ENCODE data around the gene ATG4B. TPM values are rescaled to one million over a fixed set of nuclear protein-coding genes. Genes with fewer than 3 reads are reported as not detected.
A peak's percentile ranks its signal among the peaks of the same experiment; 100 is the strongest.

ATG4B gene
- total and polyA plus RNA-seq, 9 of the 15 experiments (the other 6 are each of a cell fraction or from before 2014, with no cell fraction given): 5.9 to 58.8 (median 35.6) TPM

- TF ChIP-seq MEF2D (tag; conservative IDR thresholded peaks at IDR 0.05; ENCODE audit: low read depth) (no peak), MCM5 (IDR thresholded peaks at IDR 0.05; ENCODE audit: low read depth) (no peak)
These were observed 1.1 kb upstream of the ATG4B start (continued) for GRCh38 chr2:241636182-241637017.

- peak; percentile 29 for ATAC-seq
- WGBS (ENCODE audit: insufficient coverage, low coverage, missing lambda C conversion rate): 3% methylated on average over 16 of the region's 67 CpGs
- peaks cover 85% of the 10 kb centered on the region for H3K79me2 ChIP-seq (ENCODE audit: control insufficient read depth, insufficient read depth, low read length)
- peak overlapping the region; percentile 97; the same call in 1 of the 2 replicates for H2AFZ ChIP-seq (ENCODE audit: low read depth, low read length)
- H3K4me2 ChIP-seq (ENCODE audit: insufficient read depth, low read length): peak overlapping the region; percentile 86
- peak overlapping the region; percentile 87 for H3K4me3 ChIP-seq
- H3K9me3 ChIP-seq (replicated peaks; ENCODE audit: control insufficient read depth, insufficient read depth, low read depth, low read length): no peaks in the 10 kb centered on the region; the same call in 1 of the 2 replicates
- intact Hi-C loops (cut with micrococcal nuclease): no loop called here
- H3K36me3 ChIP-seq (ENCODE audit: control insufficient read depth, insufficient read depth, low read length): peaks cover 37% of the 10 kb centered on the region; the same call in 2 of the 3 replicates
- peak overlapping the region; percentile 100 for H3K27ac ChIP-seq (ENCODE audit: extremely low read depth, low read depth, low read length)
- H3K9me1 ChIP-seq (ENCODE audit: control insufficient read depth, insufficient read depth, low read length): no peaks in the 10 kb centered on the region
- peak overlapping the region; percentile 96 to 100 for H3K9ac ChIP-seq (ENCODE audit: insufficient read depth in 1 of 2, low read depth in 2 of 2, low read length in 2 of 2)
- in situ Hi-C loops (cut with MboI): no loop called here
- BruUV-seq (replicated peaks): TSS peak; percentile 52
- no peak for FAIRE-seq
- no peaks in the 10 kb centered on the region for H3K27me3 ChIP-seq (ENCODE audit: control insufficient read depth in 2 of 2, insufficient read depth in 2 of 2, low read length in 2 of 2)
- no peaks in the 10 kb centered on the region for H4K20me1 ChIP-seq (replicated peaks; ENCODE audit: control insufficient read depth, insufficient read depth, low read length)
- DNase-seq (ENCODE audit: extremely low read depth in 1 of 4, low spot score in 3 of 4): peak; percentile 23 to 67 (median 52)
- H3K4me1 ChIP-seq (replicated peaks in 1 of 2; ENCODE audit: control insufficient read depth in 2 of 2, insufficient read depth in 2 of 2, low read length in 2 of 2): peaks cover 7 to 21% of the 10 kb centered on the region in 2 experiments; a peak in 3 of 5 replicates
- ChIA-PET CTCF (ENCODE audit: low intra/inter-chr PET ratio) (no interaction called here), POLR2A (interaction anchor here (0.7 to 2.1 kb wide), 7 partner anchors 9 to 71 kb away, joined by 3 to 14 read pairs (median 4); no protein-coding TSS in a partner anchor)
- TF ChIP-seq ZMIZ1 (IDR thresholded peaks at IDR 0.05; ENCODE audit: low read depth in 2 of 2, low read length in 2 of 2): no peak
- no peak for TF ChIP-seq NR2C2 (CRISPR knock-in tag; IDR thresholded peaks at IDR 0.05)
- TF ChIP-seq NR2C2 (tag; IDR thresholded peaks at IDR 0.05): peak; percentile 78
- TF ChIP-seq PHTF2 (CRISPR knock-in tag; IDR thresholded peaks at IDR 0.05): no peak
- no peak for TF ChIP-seq MEIS2 (IDR thresholded peaks at IDR 0.05; ENCODE audit: partially characterized antibody)
- 0 out of 4 replicates have a peak, but pooled peaks of 1 of the 2 experiments have one; percentile 13 for TF ChIP-seq NONO (IDR thresholded peaks at IDR 0.05; ENCODE audit: low read depth in 2 of 2, low read length in 1 of 2)
- no peak for TF ChIP-seq TEAD2 (tag; IDR thresholded peaks at IDR 0.05)
- TF ChIP-seq RBFOX2 (IDR thresholded peaks at IDR 0.05; ENCODE audit: low read depth, low read length): peak; percentile 65
- TF ChIP-seq ZEB2 (IDR thresholded peaks at IDR 0.05): no peak
- TF ChIP-seq MITF (IDR thresholded peaks at IDR 0.05): no peak
- no peak for TF ChIP-seq GABPB2 (CRISPR knock-in tag; conservative IDR thresholded peaks at IDR 0.05)
These were observed 535 bp downstream of the ATG4B start for GRCh38 chr2:241637795-241638660.
